HEK293 (cell line): ENCODE measurements around the gene TUT4.
"Not testable (repeated sequence)": the region's sequence is repeated elsewhere in the genome, so short reads cannot be mapped to it uniquely, and the experiment has no call there.

Experiments
- CTCF ChIA-PET: fragments of 350-600 bp; formaldehyde crosslinking; extraction: SDS; loops from one replicate; lab custom pipeline; 2021; ENCODE audit warnings: antibody characterized with exemption; lab: Yijun Ruan, JAX
- POLR2A ChIA-PET: fragments of 300-600 bp; formaldehyde crosslinking; extraction: SDS; loops from one replicate; lab custom pipeline; 2020; ENCODE audit warnings: antibody characterized with exemption, inconsistent platforms; lab: Yijun Ruan, JAX
- H3K27ac ChIP-seq: fragments of 200-500 bp; sonication (Bioruptor generic); 2 replicates; pipeline ENCODE4 v1.5.1; 2014; ENCODE audit warnings: low read depth, low read length, control low read depth, inconsistent platforms; ENCODE audit errors: extremely low read depth
- H3K36me3 ChIP-seq, 2 experiments: fragments of 200-500 bp in 1 of 2; sonication (Bioruptor generic) in 1 of 2; 1 replicate in 1 of 2; 2 replicates in 1 of 2; pipeline ENCODE4 v1.5.1; 2014 to 2017; ENCODE audit warnings: inconsistent platforms in 2 of 2, low read length in 2 of 2; ENCODE audit not compliant: control insufficient read depth in 2 of 2, insufficient read depth in 1 of 2
- H3K4me1 ChIP-seq: fragments of 200-500 bp; sonication (Bioruptor generic); 2 replicates; pipeline ENCODE4 v1.5.1; 2014; ENCODE audit warnings: mild to moderate bottlenecking, low read length, inconsistent platforms; ENCODE audit not compliant: control insufficient read depth, insufficient read depth
- H3K4me3 ChIP-seq: 2 replicates; pipeline ENCODE4 v1.5.1; 2011; ENCODE audit warnings: low read depth, mild to moderate bottlenecking, control low read depth, low read length, moderate library complexity
- H3K9me3 ChIP-seq: fragments of 200-500 bp; sonication (Bioruptor generic); 2 replicates; pipeline ENCODE4 v1.5.1; 2014; ENCODE audit warnings: low read depth, low read length, inconsistent platforms; ENCODE audit not compliant: control insufficient read depth, insufficient read depth
- FEZF1 ChIP-seq: fragments of 450-650 bp; formaldehyde crosslinking; IDR thresholded peaks from 2 replicates; pipeline ENCODE4 v1.5.1; 2016; ENCODE audit warnings: missing biosample characterization, missing genetic modification characterization
- KLF9 ChIP-seq: fragments of 450-650 bp; formaldehyde crosslinking; IDR thresholded peaks from 2 replicates; pipeline ENCODE4 v1.5.1; 2016; ENCODE audit warnings: missing biosample characterization, missing genetic modification characterization, low read depth
- YY1 ChIP-seq: fragments of 450-650 bp; formaldehyde crosslinking; IDR thresholded peaks from 2 replicates; pipeline ENCODE4 v1.5.1; 2018; ENCODE audit warnings: missing biosample characterization, missing genetic modification characterization
- ZBTB1 ChIP-seq: fragments of 450-650 bp; formaldehyde crosslinking; IDR thresholded peaks from 2 replicates; pipeline ENCODE4 v1.5.1; 2016; ENCODE audit warnings: missing biosample characterization, missing genetic modification characterization
- ZFP69B ChIP-seq: fragments of 450-650 bp; formaldehyde crosslinking; IDR thresholded peaks from 2 replicates; pipeline ENCODE4 v1.5.1; 2016; ENCODE audit warnings: missing biosample characterization, missing genetic modification characterization
- ZNF114 ChIP-seq: fragments of 450-650 bp; formaldehyde crosslinking; IDR thresholded peaks from 2 replicates; pipeline ENCODE4 v1.5.0; 2017; ENCODE audit warnings: missing biosample characterization, missing genetic modification characterization
- ZNF121 ChIP-seq: fragments of 450-650 bp; formaldehyde crosslinking; IDR thresholded peaks from 2 replicates; pipeline ENCODE4 v1.5.1; 2016; ENCODE audit warnings: missing biosample characterization, missing genetic modification characterization
- ZNF214 ChIP-seq: fragments of 450-650 bp; formaldehyde crosslinking; IDR thresholded peaks from 2 replicates; pipeline ENCODE4 v1.5.1; 2017; ENCODE audit warnings: missing biosample characterization, mild to moderate bottlenecking, missing genetic modification characterization, borderline replicate concordance
- ZNF560 ChIP-seq: fragments of 450-650 bp; formaldehyde crosslinking; IDR thresholded peaks from 2 replicates; pipeline ENCODE4 v1.5.1; 2017; ENCODE audit warnings: missing biosample characterization, missing genetic modification characterization, borderline replicate concordance
- ZNF561 ChIP-seq: fragments of 450-650 bp; IDR thresholded peaks from 2 replicates; pipeline ENCODE4 v1.5.1; 2018; ENCODE audit warnings: missing biosample characterization, missing genetic modification characterization, borderline replicate concordance
- ZNF585B ChIP-seq: fragments of 450-650 bp; formaldehyde crosslinking; IDR thresholded peaks from 2 replicates; pipeline ENCODE4 v1.5.1; 2016; ENCODE audit warnings: missing biosample characterization, missing genetic modification characterization
- ZNF707 ChIP-seq: fragments of 450-650 bp; formaldehyde crosslinking; IDR thresholded peaks from 2 replicates; pipeline ENCODE4 v1.5.1; 2016; ENCODE audit warnings: missing biosample characterization, missing genetic modification characterization
- TF ChIP-seq, protein P1 (sequence below): fragments of 450-650 bp; formaldehyde crosslinking; IDR thresholded peaks from 2 replicates; pipeline ENCODE4 v1.5.1; 2016; ENCODE audit warnings: missing biosample characterization, missing genetic modification characterization, low read depth
- TF ChIP-seq, protein P2 (sequence below): fragments of 450-650 bp; formaldehyde crosslinking; IDR thresholded peaks from 2 replicates; pipeline ENCODE4 v1.5.1; 2016; ENCODE audit warnings: missing biosample characterization, missing genetic modification characterization
- TF ChIP-seq, protein P3 (sequence below): fragments of 450-650 bp; formaldehyde crosslinking; optimal IDR thresholded peaks from 2 replicates; pipeline ENCODE3; 2016; ENCODE audit warnings: missing biosample characterization, mild to moderate bottlenecking, missing genetic modification characterization
- TF ChIP-seq, protein P4 (sequence below): fragments of 450-650 bp; formaldehyde crosslinking; IDR thresholded peaks from 2 replicates; pipeline ENCODE4 v1.5.0; 2017; ENCODE audit warnings: missing biosample characterization, missing genetic modification characterization, borderline replicate concordance
- TF ChIP-seq, protein P5 (sequence below): fragments of 450-650 bp; formaldehyde crosslinking; IDR thresholded peaks from 2 replicates; pipeline ENCODE4 v1.5.1; 2017; ENCODE audit warnings: missing biosample characterization, missing genetic modification characterization

Gene TUT4

DNA sequence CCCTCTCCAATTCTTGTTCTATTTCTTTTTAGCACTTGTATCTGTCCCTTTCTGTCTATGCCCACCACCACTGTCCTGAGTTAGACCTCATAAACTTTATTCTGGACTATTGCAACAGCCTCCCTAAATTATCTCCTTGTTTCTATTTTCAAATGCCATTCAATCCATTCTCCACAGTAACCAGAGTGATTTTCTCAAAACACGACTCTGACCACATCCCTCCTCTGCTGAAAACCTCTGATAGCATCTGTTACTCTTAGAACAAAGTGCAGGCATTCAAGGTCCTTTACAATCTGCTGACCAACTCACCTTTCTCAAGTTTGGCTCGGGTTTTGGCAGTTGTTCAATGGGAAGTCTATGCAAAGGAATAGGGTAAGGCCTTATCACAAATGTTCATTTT is 26.5 kb upstream of the TUT4 start:
- ChIA-PET CTCF (interaction anchor here (0.6 kb wide), 1 partner anchor 147 kb away, joined by 4 read pairs; no protein-coding TSS in a partner anchor), POLR2A (interaction anchor here (0.7 kb wide), 1 partner anchor 24 kb away, joined by 3 read pairs; no protein-coding TSS in a partner anchor)
- no peaks in the 10 kb centered on the region for H3K9me3 ChIP-seq
- TF ChIP-seq, protein P1, sequence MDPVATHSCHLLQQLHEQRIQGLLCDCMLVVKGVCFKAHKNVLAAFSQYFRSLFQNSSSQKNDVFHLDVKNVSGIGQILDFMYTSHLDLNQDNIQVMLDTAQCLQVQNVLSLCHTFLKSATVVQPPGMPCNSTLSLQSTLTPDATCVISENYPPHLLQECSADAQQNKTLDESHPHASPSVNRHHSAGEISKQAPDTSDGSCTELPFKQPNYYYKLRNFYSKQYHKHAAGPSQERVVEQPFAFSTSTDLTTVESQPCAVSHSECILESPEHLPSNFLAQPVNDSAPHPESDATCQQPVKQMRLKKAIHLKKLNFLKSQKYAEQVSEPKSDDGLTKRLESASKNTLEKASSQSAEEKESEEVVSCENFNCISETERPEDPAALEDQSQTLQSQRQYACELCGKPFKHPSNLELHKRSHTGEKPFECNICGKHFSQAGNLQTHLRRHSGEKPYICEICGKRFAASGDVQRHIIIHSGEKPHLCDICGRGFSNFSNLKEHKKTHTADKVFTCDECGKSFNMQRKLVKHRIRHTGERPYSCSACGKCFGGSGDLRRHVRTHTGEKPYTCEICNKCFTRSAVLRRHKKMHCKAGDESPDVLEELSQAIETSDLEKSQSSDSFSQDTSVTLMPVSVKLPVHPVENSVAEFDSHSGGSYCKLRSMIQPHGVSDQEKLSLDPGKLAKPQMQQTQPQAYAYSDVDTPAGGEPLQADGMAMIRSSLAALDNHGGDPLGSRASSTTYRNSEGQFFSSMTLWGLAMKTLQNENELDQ (tag by site-specific recombination) = no peak
- TF ChIP-seq ZBTB1 (tag by site-specific recombination) (no peak), ZNF561 (tag by site-specific recombination) (no peak), ZFP69B (tag by site-specific recombination) (no peak), FEZF1 (no peak), ZNF114 (tag by site-specific recombination) (no peak), ZNF707 (tag by site-specific recombination) (no peak), ZNF585B (no peak), YY1 (tag by site-specific recombination) (no peak), ZNF560 (tag by site-specific recombination) (no peak)
- TF ChIP-seq, all 188 proteins: peak for 0
- Histone ChIP-seq H3K4me3 (no peak overlapping the region), H3K4me1 (no peaks in the 10 kb centered on the region), H3K36me3 (no peaks in the 10 kb centered on the region), H3K27ac (no peak overlapping the region)

DNA sequence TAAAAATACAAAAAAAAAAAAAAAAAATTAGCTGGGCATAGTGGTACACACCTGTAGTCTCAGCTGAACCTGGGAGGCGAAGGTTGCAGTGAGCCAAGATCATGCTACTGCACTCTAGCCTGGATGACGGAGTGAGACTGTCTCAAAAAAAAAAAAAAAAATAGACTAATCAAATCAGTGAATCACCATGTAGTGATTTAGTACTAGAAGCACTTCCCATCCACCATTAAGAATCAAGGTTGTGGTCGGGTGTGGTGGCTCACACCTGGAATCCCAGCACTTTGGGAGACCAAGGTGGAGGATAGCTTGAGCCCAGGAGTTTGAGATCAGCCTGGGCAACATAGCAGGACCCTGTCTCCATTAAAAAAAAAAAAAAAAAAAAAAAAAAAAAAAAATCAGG is 25.2 kb upstream of the TUT4 start:
- H3K27ac ChIP-seq, H3K4me3 ChIP-seq, POLR2A ChIA-PET, CTCF ChIA-PET, H3K4me1 ChIP-seq, H3K36me3 ChIP-seq, H3K9me3 ChIP-seq: not testable (repeated sequence)

DNA sequence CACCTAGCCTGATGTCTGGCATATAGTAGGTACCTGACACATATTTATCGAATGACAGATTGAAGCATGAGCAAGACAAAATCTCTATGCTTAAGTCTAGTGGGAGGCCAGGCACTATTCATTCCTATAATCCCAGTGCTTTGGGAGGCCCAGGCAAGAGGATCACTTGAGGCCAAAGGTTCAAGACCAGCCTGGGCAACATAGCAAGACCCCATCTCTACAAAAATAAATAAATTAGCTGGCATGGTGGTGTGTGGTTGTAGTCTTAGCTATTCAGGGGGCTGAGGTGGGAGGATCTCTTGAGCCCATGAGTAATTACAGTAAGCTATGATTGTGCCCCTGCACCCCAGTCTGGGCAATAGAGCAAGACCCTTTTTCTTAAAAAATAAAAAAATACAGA is 23.2 kb upstream of the TUT4 start:
- Histone ChIP-seq H3K4me3 (no peak overlapping the region), H3K9me3 (no peaks in the 10 kb centered on the region), H3K36me3 (no peaks in the 10 kb centered on the region), H3K27ac (no peak overlapping the region), H3K4me1 (no peaks in the 10 kb centered on the region)
- TF ChIP-seq, protein P2, sequence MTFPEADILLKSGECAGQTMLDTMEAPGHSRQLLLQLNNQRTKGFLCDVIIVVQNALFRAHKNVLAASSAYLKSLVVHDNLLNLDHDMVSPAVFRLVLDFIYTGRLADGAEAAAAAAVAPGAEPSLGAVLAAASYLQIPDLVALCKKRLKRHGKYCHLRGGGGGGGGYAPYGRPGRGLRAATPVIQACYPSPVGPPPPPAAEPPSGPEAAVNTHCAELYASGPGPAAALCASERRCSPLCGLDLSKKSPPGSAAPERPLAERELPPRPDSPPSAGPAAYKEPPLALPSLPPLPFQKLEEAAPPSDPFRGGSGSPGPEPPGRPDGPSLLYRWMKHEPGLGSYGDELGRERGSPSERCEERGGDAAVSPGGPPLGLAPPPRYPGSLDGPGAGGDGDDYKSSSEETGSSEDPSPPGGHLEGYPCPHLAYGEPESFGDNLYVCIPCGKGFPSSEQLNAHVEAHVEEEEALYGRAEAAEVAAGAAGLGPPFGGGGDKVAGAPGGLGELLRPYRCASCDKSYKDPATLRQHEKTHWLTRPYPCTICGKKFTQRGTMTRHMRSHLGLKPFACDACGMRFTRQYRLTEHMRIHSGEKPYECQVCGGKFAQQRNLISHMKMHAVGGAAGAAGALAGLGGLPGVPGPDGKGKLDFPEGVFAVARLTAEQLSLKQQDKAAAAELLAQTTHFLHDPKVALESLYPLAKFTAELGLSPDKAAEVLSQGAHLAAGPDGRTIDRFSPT = no peak
- TF ChIP-seq, protein P3, sequence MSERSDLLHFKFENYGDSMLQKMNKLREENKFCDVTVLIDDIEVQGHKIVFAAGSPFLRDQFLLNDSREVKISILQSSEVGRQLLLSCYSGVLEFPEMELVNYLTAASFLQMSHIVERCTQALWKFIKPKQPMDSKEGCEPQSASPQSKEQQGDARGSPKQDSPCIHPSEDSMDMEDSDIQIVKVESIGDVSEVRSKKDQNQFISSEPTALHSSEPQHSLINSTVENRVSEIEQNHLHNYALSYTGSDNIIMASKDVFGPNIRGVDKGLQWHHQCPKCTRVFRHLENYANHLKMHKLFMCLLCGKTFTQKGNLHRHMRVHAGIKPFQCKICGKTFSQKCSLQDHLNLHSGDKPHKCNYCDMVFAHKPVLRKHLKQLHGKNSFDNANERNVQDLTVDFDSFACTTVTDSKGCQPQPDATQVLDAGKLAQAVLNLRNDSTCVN (tag by site-specific recombination) = no peak
- TF ChIP-seq, protein P4, sequence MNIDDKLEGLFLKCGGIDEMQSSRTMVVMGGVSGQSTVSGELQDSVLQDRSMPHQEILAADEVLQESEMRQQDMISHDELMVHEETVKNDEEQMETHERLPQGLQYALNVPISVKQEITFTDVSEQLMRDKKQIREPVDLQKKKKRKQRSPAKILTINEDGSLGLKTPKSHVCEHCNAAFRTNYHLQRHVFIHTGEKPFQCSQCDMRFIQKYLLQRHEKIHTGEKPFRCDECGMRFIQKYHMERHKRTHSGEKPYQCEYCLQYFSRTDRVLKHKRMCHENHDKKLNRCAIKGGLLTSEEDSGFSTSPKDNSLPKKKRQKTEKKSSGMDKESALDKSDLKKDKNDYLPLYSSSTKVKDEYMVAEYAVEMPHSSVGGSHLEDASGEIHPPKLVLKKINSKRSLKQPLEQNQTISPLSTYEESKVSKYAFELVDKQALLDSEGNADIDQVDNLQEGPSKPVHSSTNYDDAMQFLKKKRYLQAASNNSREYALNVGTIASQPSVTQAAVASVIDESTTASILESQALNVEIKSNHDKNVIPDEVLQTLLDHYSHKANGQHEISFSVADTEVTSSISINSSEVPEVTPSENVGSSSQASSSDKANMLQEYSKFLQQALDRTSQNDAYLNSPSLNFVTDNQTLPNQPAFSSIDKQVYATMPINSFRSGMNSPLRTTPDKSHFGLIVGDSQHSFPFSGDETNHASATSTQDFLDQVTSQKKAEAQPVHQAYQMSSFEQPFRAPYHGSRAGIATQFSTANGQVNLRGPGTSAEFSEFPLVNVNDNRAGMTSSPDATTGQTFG (tag by site-specific recombination) = no peak
- TF ChIP-seq, protein P5, sequence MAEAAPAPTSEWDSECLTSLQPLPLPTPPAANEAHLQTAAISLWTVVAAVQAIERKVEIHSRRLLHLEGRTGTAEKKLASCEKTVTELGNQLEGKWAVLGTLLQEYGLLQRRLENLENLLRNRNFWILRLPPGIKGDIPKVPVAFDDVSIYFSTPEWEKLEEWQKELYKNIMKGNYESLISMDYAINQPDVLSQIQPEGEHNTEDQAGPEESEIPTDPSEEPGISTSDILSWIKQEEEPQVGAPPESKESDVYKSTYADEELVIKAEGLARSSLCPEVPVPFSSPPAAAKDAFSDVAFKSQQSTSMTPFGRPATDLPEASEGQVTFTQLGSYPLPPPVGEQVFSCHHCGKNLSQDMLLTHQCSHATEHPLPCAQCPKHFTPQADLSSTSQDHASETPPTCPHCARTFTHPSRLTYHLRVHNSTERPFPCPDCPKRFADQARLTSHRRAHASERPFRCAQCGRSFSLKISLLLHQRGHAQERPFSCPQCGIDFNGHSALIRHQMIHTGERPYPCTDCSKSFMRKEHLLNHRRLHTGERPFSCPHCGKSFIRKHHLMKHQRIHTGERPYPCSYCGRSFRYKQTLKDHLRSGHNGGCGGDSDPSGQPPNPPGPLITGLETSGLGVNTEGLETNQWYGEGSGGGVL = no peak
- TF ChIP-seq ZNF121 (tag by site-specific recombination) (peak; percentile 93), ZNF214 (tag by site-specific recombination) (no peak), ZFP69B (tag by site-specific recombination) (no peak), KLF9 (tag by site-specific recombination) (no peak)
- ChIA-PET POLR2A (no interaction called here), CTCF (no interaction called here)
